GF-D8 (cell line): ENCODE results near the gene NUTF2.
"Not testable (repeated sequence)": the region's sequence is repeated elsewhere in the genome, so short reads cannot be mapped to it uniquely, and the experiment has no call there.

Source experiments
- DNase-seq: peaks from one replicate; lab custom pipeline; 2025; lab: John Stamatoyannopoulos, UW

Gene NUTF2

GRCh38 chr16:67864044-67864443 is 17.3 kb downstream of the NUTF2 start:
- not testable (repeated sequence) for DNase-seq

- DNase-seq: no peak
Measured at GRCh38 chr16:67864594-67864993, 17.9 kb downstream of the NUTF2 start.

GRCh38 chr16:67865318-67865717 is 18.6 kb downstream of the NUTF2 start:
- no peak for DNase-seq

- no peak for DNase-seq
Measured at GRCh38 chr16:67868290-67868689, 21.6 kb downstream of the NUTF2 start.

GRCh38 chr16:67869653-67870052 is 22.9 kb downstream of the NUTF2 start:
- DNase-seq: no peak

GRCh38 chr16:67871256-67871655 is 24.5 kb downstream of the NUTF2 start:
- no peak for DNase-seq

GRCh38 chr16:67872131-67872630 is 25.4 kb downstream of the NUTF2 start:
- no peak for DNase-seq

- DNase-seq: peak; percentile 22
Measured at GRCh38 chr16:67872631-67873434, 26.1 kb downstream of the NUTF2 start, which contains the start of gene EDC4. EDC4 (plus strand) TSS chr16:67873052; CDS start chr16:67873262, 210 bp downstream.

GRCh38 chr16:67873435-67874370 is 27.0 kb downstream of the NUTF2 start:
- DNase-seq: no peak

- DNase-seq: no peak
Measured at GRCh38 chr16:67874372-67874771, 27.6 kb downstream of the NUTF2 start.

- no peak for DNase-seq
Measured at GRCh38 chr16:67877064-67877463, 30.3 kb downstream of the NUTF2 start.

GRCh38 chr16:67878232-67878631 is 31.5 kb downstream of the NUTF2 start:
- no peak for DNase-seq

- DNase-seq: no peak
Measured at GRCh38 chr16:67878846-67879245, 32.1 kb downstream of the NUTF2 start.

GRCh38 chr16:67879462-67879861 is 32.7 kb downstream of the NUTF2 start:
- no peak for DNase-seq

GRCh38 chr16:67879936-67880335 is 33.2 kb downstream of the NUTF2 start:
- DNase-seq: no peak

- no peak for DNase-seq
Measured at GRCh38 chr16:67880584-67880983, 33.9 kb downstream of the NUTF2 start.

- DNase-seq: no peak
Measured at GRCh38 chr16:67881621-67882161, 35.0 kb downstream of the NUTF2 start.

GRCh38 chr16:67882374-67883145 is 35.8 kb downstream of the NUTF2 start:
- no peak for DNase-seq

GRCh38 chr16:67883146-67883871 is 36.6 kb downstream of the NUTF2 start:
- DNase-seq: no peak

GRCh38 chr16:67883872-67884261 is 37.1 kb downstream of the NUTF2 start:
- DNase-seq: no peak

GRCh38 chr16:67884684-67885083 is 38.0 kb downstream of the NUTF2 start, which contains the start of gene NRN1L:
NRN1L (plus strand) TSS chr16:67884885; CDS start chr16:67884904, 19 bp downstream.
- DNase-seq: no peak
